SK-N-MC (cell line): ENCODE measurements around the gene KRT5.
"Not testable (repeated sequence)": the region's sequence is repeated elsewhere in the genome, so short reads cannot be mapped to it uniquely, and the experiment has no call there.

Experiments
- DNase-seq: peaks from one replicate; pipeline ENCODE4 v3.0.0-alpha.2; 2011; ENCODE audit warnings: low read depth, low spot score
- H3K27ac ChIP-seq: fragments of 200-600 bp; sonication (generic); 2 replicates; pipeline ENCODE4 v1.5.1; 2016; ENCODE audit warnings: mixed run types
- H3K36me3 ChIP-seq: fragments of 200-600 bp; sonication (generic); 2 replicates; pipeline ENCODE4 v1.6.1; 2017; ENCODE audit warnings: antibody characterized with exemption, low read length, mixed read lengths; ENCODE audit not compliant: insufficient read depth
- H3K4me3 ChIP-seq: fragments of 200-600 bp; sonication (generic); 2 replicates; pipeline ENCODE4 v1.5.1; 2016
- H3K9ac ChIP-seq: fragments of 200-600 bp; sonication (generic); 2 replicates; pipeline ENCODE4 v1.8.0; 2017; ENCODE audit warnings: mixed run types, mixed read lengths; ENCODE audit not compliant: insufficient read length
- H3K9me3 ChIP-seq: fragments of 200-600 bp; sonication (generic); 2 replicates; pipeline ENCODE4 v1.6.1; 2017; ENCODE audit warnings: low read depth, mild to moderate bottlenecking, antibody characterized with exemption, low read length, moderate library complexity, mixed read lengths
- EZH2 ChIP-seq: fragments of 200-600 bp; sonication (generic); IDR thresholded peaks from one replicate; pipeline ENCODE4 v1.6.1; 2017; ENCODE audit warnings: antibody characterized with exemption
- FOXP2 ChIP-seq: optimal IDR thresholded peaks from 2 replicates; pipeline ENCODE3; 2011; ENCODE audit warnings: mild to moderate bottlenecking, moderate library complexity; ENCODE audit not compliant: insufficient read depth; ENCODE audit errors: extremely low read length, control extremely low read depth
- POLR2AphosphoS5 ChIP-seq: IDR thresholded peaks from 2 replicates; pipeline ENCODE4 v1.6.1; 2012; ENCODE audit warnings: mild to moderate bottlenecking, low read depth, low read length, borderline replicate concordance

KRT5 gene

DNA sequence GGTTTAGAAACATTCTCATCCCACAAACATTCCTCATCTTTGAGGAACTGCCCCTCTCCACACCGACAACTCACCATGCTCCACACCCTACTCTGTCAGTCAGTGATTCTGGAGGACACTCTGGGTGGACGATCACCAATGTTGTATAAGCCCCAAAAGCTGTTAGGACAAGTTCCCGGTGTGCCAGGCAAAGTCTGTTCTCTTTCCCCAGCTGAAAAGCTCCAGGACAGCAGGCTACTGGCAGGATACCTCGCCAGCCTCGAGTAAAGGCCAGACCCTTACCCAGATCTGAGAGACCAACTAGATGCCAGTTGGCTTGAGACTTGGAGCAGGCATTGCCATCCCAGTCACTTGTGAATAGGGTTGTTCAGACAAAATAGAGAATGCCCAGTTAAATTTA is 12.0 kb downstream of the KRT5 start:
- Histone ChIP-seq H3K27ac (no peak overlapping the region), H3K9ac (no peak overlapping the region), H3K4me3 (no peak overlapping the region), H3K9me3 (no peaks in the 10 kb centered on the region), H3K36me3 (no peaks in the 10 kb centered on the region)
- TF ChIP-seq EZH2 (no peak), FOXP2 (no peak), POLR2AphosphoS5 (no peak)
- no peak for DNase-seq

DNA sequence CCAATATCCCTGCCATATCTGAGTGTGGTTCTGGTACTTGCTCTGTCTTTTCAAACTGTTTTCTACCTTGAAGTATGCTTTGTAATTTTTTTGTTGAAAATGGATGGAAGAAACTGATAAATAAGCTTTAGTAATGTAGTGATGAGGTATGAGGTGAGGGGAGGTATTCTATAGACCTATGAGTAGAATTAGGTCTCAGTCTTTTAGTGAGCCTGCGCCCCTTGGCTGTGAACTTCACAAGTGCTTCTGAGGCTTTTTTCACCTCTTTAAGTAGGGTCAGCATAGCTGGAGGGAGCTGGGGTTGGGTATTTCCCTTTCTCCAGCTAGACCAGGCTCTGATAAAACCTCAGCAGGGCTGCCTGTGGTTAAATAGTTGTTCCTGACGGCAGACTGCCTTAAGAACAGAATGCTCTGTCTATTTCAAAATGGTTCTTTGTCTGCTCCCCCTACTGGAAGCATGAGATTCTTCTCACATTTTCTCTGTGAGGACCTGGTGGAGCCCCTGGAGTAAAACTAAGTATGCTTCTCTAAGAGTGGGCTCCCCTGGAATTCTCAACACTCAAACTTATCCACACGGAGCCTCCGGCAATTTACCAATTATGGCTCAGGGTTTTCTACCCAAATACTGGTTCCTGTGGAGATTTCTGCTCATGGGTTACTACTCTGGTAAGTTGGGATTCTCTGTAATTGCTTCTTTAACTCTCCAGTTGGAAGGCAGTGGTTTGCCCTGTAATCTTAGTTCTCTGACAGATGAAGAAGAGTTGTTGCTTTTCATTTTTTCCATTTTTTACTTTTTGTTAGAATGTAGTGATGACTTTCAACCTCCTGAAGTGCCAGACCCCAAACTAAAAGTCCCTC is 13.1 kb downstream of the KRT5 start:
- Histone ChIP-seq H3K9ac (no peak overlapping the region), H3K36me3 (no peaks in the 10 kb centered on the region), H3K4me3 (no peak overlapping the region), H3K9me3 (no peaks in the 10 kb centered on the region), H3K27ac (no peak overlapping the region)
- no peak for DNase-seq
- no peak for TF ChIP-seq EZH2
- no peak for TF ChIP-seq POLR2AphosphoS5
- TF ChIP-seq FOXP2, result no peak

DNA sequence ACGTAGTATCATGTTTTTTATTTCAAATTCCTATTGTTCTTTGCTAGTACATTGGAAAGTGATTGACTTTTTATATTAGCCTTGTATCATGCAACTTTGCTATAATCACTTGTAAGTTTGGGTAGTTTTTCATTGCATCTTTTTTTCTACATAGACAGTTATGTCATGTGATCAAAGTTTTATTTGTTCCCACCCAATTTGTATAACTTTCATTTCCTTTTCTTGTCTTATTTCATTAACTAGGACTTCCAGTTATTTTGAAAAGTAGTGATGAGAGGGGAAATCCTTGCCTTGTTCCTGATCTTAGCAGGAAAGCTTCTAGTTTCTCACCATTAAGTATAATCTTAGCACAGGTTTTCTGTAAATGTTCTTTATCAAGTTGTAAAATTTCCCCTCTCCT is 17.3 kb downstream of the KRT5 start:
- Histone ChIP-seq H3K9ac (no peak overlapping the region), H3K27ac (no peak overlapping the region), H3K4me3 (no peak overlapping the region), H3K36me3 (no peaks in the 10 kb centered on the region), H3K9me3 (no peaks in the 10 kb centered on the region)
- TF ChIP-seq EZH2 (no peak), POLR2AphosphoS5 (no peak), FOXP2 (no peak)
- no peak for DNase-seq

DNA sequence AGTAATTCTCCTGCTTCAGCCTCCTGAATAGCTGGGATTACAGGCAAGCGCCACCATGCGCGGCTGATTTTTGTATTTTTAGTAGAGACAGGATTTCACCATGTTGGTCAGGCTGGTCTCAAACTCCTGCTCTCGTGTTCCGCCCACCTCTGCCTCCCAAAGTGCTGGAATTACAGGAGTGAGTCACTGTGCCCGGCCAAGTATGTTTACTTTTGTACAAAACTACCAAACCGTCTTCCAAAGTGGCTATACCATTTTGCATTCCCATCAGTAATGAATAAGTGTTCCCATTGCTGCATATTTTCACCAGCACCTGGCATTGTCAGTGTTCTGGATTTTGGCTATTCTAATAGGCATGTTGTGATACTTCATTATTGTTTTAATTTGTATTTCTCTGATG is 18.7 kb downstream of the KRT5 start:
- Histone ChIP-seq H3K9me3 (no peaks in the 10 kb centered on the region), H3K4me3 (no peak overlapping the region), H3K27ac (no peak overlapping the region), H3K9ac (no peak overlapping the region), H3K36me3 (no peaks in the 10 kb centered on the region)
- DNase-seq, result no peak
- TF ChIP-seq EZH2, result no peak
- no peak for TF ChIP-seq POLR2AphosphoS5
- no peak for TF ChIP-seq FOXP2

DNA sequence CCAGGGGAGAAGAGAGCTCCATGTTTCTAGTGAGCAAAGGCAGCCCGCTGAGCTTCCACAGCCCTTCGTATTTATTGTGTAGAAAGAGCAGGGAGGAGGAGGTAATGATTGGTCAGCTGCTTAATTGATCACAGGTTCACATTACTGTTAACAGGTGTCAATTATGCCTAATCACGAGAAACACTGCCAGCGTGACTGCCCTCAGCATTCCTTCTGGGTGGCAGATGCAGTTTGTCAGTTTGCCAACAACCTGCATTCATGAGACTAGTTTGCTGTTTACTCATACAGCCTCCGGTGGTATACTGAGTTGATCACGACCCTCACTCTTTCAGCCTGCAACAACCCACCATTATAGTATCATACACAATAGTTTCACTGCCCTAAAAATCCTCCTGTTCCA is 19.6 kb downstream of the KRT5 start:
- not testable (repeated sequence) for H3K9ac ChIP-seq

DNA sequence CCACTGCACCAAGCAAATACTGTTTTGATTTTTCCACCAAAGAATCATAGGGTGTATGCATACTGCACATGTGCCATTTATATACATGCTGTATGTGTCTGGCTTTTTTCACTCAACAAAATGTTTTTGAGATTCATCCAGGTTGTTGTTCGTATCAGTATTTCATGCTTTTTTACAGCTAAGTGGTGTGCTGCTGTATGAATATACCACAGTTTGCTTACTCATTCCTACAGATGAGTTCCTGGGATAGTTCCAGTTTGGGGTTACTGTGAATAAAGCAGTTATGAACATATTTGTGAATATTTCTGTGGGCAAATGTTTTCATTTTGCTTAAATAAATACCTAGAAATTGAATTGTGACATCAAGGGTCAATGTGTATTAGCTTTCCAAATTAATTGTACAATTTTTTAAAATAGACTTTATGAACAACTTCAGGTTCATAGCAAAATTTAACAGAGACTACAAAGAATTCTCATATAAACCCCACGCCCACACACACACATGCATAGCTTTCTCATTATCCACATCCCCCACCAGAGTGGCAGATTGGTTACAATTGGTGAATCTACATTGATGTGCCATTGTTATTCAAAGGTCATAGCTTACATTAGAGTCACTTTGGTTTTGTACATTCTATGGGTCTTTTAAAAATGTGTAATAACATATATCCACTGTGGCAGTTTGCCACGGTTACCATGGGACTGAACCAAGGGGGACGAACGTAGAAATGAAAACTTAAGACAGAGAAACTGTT is 20.2 kb downstream of the KRT5 start:
- no peak overlapping the region for H3K9ac ChIP-seq
- no peaks in the 10 kb centered on the region for H3K9me3 ChIP-seq
- no peaks in the 10 kb centered on the region for H3K36me3 ChIP-seq
- TF ChIP-seq EZH2, result no peak
- TF ChIP-seq POLR2AphosphoS5, result no peak
- no peak for TF ChIP-seq FOXP2
- no peak overlapping the region for H3K4me3 ChIP-seq
- H3K27ac ChIP-seq, result no peak overlapping the region
- DNase-seq, result no peak

More for the DNA sequence above, 19.6 kb downstream of the KRT5 start:
- H3K4me3 ChIP-seq, DNase-seq, H3K36me3 ChIP-seq, H3K9me3 ChIP-seq, H3K27ac ChIP-seq: not testable (repeated sequence)

DNA sequence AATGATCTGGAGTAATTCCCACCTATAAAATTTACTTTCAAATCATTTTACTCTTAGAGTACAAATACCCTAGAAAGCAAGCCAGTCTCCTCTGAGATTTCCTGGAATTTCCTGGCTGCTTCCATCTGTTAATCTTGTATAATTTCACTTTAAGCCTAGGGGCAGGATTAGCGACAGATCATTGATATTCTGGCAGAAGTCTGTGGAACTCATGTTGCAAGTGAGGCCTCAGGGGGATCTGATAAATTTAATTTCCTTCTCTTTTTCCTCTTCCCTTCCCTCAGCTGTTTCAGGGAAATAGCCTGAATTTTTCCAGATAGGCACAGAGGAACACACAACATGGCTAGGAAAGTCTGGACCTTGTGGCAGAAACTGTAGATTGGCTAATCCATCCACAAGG is 21.2 kb downstream of the KRT5 start:
- H3K36me3 ChIP-seq, result no peaks in the 10 kb centered on the region
- TF ChIP-seq EZH2, result no peak
- no peak for TF ChIP-seq FOXP2
- TF ChIP-seq POLR2AphosphoS5, result no peak
- no peak overlapping the region for H3K27ac ChIP-seq

DNA sequence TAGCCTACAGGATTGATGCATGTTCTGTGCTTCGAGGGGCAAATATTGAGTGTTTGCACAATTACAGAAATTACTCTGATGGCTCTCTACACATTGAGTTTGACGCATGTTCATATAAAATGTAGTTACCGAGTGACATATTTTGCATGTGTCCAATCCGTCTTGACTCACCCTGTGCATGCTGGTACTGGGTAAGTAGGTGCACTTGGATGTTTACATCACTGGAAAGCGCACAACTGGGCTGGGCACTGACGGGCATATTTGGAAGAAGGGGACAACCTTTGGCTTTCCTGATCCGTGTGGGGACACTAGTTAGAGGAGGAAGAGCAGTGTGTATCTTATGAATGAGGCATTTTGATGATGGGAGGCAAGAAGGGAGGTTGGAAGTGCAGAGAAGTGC is 22.2 kb downstream of the KRT5 start:
- Histone ChIP-seq H3K4me3 (no peak overlapping the region), H3K36me3 (no peaks in the 10 kb centered on the region), H3K9ac (no peak overlapping the region), H3K27ac (no peak overlapping the region), H3K9me3 (no peaks in the 10 kb centered on the region)
- TF ChIP-seq EZH2, result no peak
- TF ChIP-seq POLR2AphosphoS5, result no peak
- no peak for TF ChIP-seq FOXP2
- DNase-seq, result no peak

More for the DNA sequence above, 21.2 kb downstream of the KRT5 start:
- H3K4me3 ChIP-seq, result no peak overlapping the region
- DNase-seq, result peak; percentile 28
- no peak overlapping the region for H3K9ac ChIP-seq
- no peaks in the 10 kb centered on the region for H3K9me3 ChIP-seq

DNA sequence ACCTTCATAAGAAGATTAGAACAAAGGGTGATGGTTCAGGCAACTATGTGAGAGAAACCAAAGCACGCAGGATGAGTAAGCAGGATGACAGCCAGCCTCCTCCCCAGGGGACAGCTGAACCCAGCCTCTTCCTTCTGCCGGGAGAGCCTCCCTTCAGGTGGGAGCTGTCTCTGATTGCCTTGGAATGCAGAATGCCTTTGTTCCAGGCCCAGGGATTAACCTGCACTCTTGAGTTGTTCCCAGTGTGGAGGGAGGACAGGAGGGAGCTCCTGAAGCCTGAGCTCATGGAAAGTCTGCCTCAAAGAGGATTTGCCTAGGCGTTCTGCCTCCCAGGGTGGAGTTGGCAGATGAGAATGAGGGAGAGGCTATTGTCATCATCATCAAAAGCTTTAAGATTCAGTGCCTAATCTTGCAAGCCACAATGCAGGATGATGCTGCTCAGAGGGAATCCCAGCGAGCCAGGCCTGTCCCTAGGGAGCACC is 23.6 kb downstream of the KRT5 start:
- no peak for DNase-seq
- Histone ChIP-seq H3K4me3 (no peak overlapping the region), H3K36me3 (no peaks in the 10 kb centered on the region), H3K27ac (no peak overlapping the region), H3K9me3 (no peaks in the 10 kb centered on the region), H3K9ac (no peak overlapping the region)
- TF ChIP-seq FOXP2 (no peak), EZH2 (no peak), POLR2AphosphoS5 (no peak)
